HUDEP-2 (cell line): Measurements from ENCODE around the gene TGFB1.
"Not testable (repeated sequence)": the region's sequence is repeated elsewhere in the genome, so short reads cannot be mapped to it uniquely, and the experiment has no call there.

Experiments
- DNase-seq, 76 experiments: peaks; one replicate each; lab custom pipeline; 2025; ENCODE audit not compliant: unreplicated experiment in 76 of 76; lab: John Stamatoyannopoulos, UW

Gene TGFB1

GRCh38 chr19:41371119-41371518, 17.4 kb upstream of the TGFB1 start:
- DNase-seq: not testable (repeated sequence)

GRCh38 chr19:41369769-41370168, 16.0 kb upstream of the TGFB1 start:
- no peak for DNase-seq

- peak in 61 of 76 experiments; percentile 11 to 87 (median 55) for DNase-seq
These were observed 14.2 kb upstream of the TGFB1 start for GRCh38 chr19:41367848-41368301.

GRCh38 chr19:41366089-41366488, 12.4 kb upstream of the TGFB1 start:
- DNase-seq: peak in 25 of 76 experiments; percentile 7 to 51 (median 20)

- DNase-seq: peak in 6 of 76 experiments; percentile 32 to 44 (median 38)
These were observed 11.0 kb upstream of the TGFB1 start for GRCh38 chr19:41364524-41365391.

GRCh38 chr19:41363753-41364523, 10.2 kb upstream of the TGFB1 start, which contains the start of gene B9D2:
TSS of gene B9D2 (minus strand) at chr19:41364149. CDS start at chr19:41363519, 630 bp downstream.
- peak; percentile 79 to 100 (median 98) for DNase-seq

- peak in 1 of 76 experiments; percentile 38 for DNase-seq
These were observed 9.6 kb upstream of the TGFB1 start for GRCh38 chr19:41363371-41363752.

- DNase-seq: no peak
These were observed 8.6 kb upstream of the TGFB1 start for GRCh38 chr19:41362143-41362847.

GRCh38 chr19:41359741-41360140, 6.0 kb upstream of the TGFB1 start:
- no peak for DNase-seq

- no peak for DNase-seq
These were observed 4.0 kb upstream of the TGFB1 start for GRCh38 chr19:41357746-41358145.

GRCh38 chr19:41356984-41357739, 3.4 kb upstream of the TGFB1 start:
- DNase-seq: no peak

- no peak for DNase-seq
These were observed 2.1 kb upstream of the TGFB1 start for GRCh38 chr19:41355802-41356201.

- DNase-seq: no peak
These were observed 1.3 kb upstream of the TGFB1 start for GRCh38 chr19:41355035-41355434.

- DNase-seq: no peak
These were observed 726 bp upstream of the TGFB1 start for GRCh38 chr19:41354343-41354953.

- peak in 72 of 76 experiments; percentile 13 to 83 (median 64) for DNase-seq
These were observed 885 bp downstream of the TGFB1 start for GRCh38 chr19:41352609-41353465.

- no peak for DNase-seq
These were observed 1.5 kb downstream of the TGFB1 start for GRCh38 chr19:41352279-41352608.

- DNase-seq: peak in 58 of 76 experiments; percentile 14 to 85 (median 61)
These were observed 2.1 kb downstream of the TGFB1 start for GRCh38 chr19:41351339-41352245.
